Measurements from ENCODE around the gene NGFR. TPM values are rescaled to one million over a fixed set of nuclear protein-coding genes. Genes with fewer than 3 reads are reported as not detected.

The NGFR gene
- total RNA-seq, 1 donor from 2014 or later, result 4.5 TPM

- peaks cover 2% of the 10 kb centered on the region for H3K4me1 Mint-ChIP-seq (ENCODE audit: unreplicated experiment)
- H3K27ac Mint-ChIP-seq (ENCODE audit: unreplicated experiment), result no peak overlapping the region
- TF ChIP-seq CTCF (IDR thresholded peaks at IDR 0.05; ENCODE audit: unreplicated experiment), result no peak
- no peak for DNase-seq (ENCODE audit: low spot score)
- no peak overlapping the region for H3K4me3 Mint-ChIP-seq (ENCODE audit: unreplicated experiment)
- H3K27me3 Mint-ChIP-seq (ENCODE audit: unreplicated experiment), result peaks cover 4% of the 10 kb centered on the region
- H3K36me3 Mint-ChIP-seq (ENCODE audit: low read depth, unreplicated experiment), result peaks cover 5% of the 10 kb centered on the region
- no peaks in the 10 kb centered on the region for H3K9me3 Mint-ChIP-seq (ENCODE audit: unreplicated experiment)
Observed at GRCh38 chr17:49513641-49514040, 18.5 kb downstream of the NGFR start.

GRCh38 chr17:49514071-49514721 is 19.1 kb downstream of the NGFR start:
- peaks cover 5% of the 10 kb centered on the region for H3K36me3 Mint-ChIP-seq (ENCODE audit: low read depth, unreplicated experiment)
- H3K9me3 Mint-ChIP-seq (ENCODE audit: unreplicated experiment), result no peaks in the 10 kb centered on the region
- peaks cover 4% of the 10 kb centered on the region for H3K27me3 Mint-ChIP-seq (ENCODE audit: unreplicated experiment)
- no peak for TF ChIP-seq CTCF (IDR thresholded peaks at IDR 0.05; ENCODE audit: unreplicated experiment)
- no peak overlapping the region for H3K4me3 Mint-ChIP-seq (ENCODE audit: unreplicated experiment)
- DNase-seq (ENCODE audit: low spot score), result no peak
- no peak overlapping the region for H3K27ac Mint-ChIP-seq (ENCODE audit: unreplicated experiment)
- H3K4me1 Mint-ChIP-seq (ENCODE audit: unreplicated experiment), result peaks cover 2% of the 10 kb centered on the region

- peaks cover 4% of the 10 kb centered on the region for H3K27me3 Mint-ChIP-seq (ENCODE audit: unreplicated experiment)
- no peaks in the 10 kb centered on the region for H3K9me3 Mint-ChIP-seq (ENCODE audit: unreplicated experiment)
- no peak overlapping the region for H3K27ac Mint-ChIP-seq (ENCODE audit: unreplicated experiment)
- peaks cover 5% of the 10 kb centered on the region for H3K36me3 Mint-ChIP-seq (ENCODE audit: low read depth, unreplicated experiment)
- peaks cover 2% of the 10 kb centered on the region for H3K4me1 Mint-ChIP-seq (ENCODE audit: unreplicated experiment)
- DNase-seq (ENCODE audit: low spot score), result no peak
- no peak for TF ChIP-seq CTCF (IDR thresholded peaks at IDR 0.05; ENCODE audit: unreplicated experiment)
- no peak overlapping the region for H3K4me3 Mint-ChIP-seq (ENCODE audit: unreplicated experiment)
Observed at GRCh38 chr17:49515196-49515770, 20.2 kb downstream of the NGFR start.

- H3K36me3 Mint-ChIP-seq (ENCODE audit: low read depth, unreplicated experiment), result peaks cover 5% of the 10 kb centered on the region
- peaks cover 2% of the 10 kb centered on the region for H3K4me1 Mint-ChIP-seq (ENCODE audit: unreplicated experiment)
- H3K4me3 Mint-ChIP-seq (ENCODE audit: unreplicated experiment), result no peak overlapping the region
- no peaks in the 10 kb centered on the region for H3K9me3 Mint-ChIP-seq (ENCODE audit: unreplicated experiment)
- no peak overlapping the region for H3K27ac Mint-ChIP-seq (ENCODE audit: unreplicated experiment)
- no peak for DNase-seq (ENCODE audit: low spot score)
- peaks cover 4% of the 10 kb centered on the region for H3K27me3 Mint-ChIP-seq (ENCODE audit: unreplicated experiment)
- TF ChIP-seq CTCF (IDR thresholded peaks at IDR 0.05; ENCODE audit: unreplicated experiment), result no peak
Observed at GRCh38 chr17:49516180-49516579, 21.1 kb downstream of the NGFR start.

- no peak for DNase-seq (ENCODE audit: low spot score)
- H3K4me3 Mint-ChIP-seq (ENCODE audit: unreplicated experiment), result no peak overlapping the region
- no peak for TF ChIP-seq CTCF (IDR thresholded peaks at IDR 0.05; ENCODE audit: unreplicated experiment)
- peaks cover 5% of the 10 kb centered on the region for H3K27me3 Mint-ChIP-seq (ENCODE audit: unreplicated experiment)
- no peak overlapping the region for H3K27ac Mint-ChIP-seq (ENCODE audit: unreplicated experiment)
- peaks cover 2% of the 10 kb centered on the region for H3K4me1 Mint-ChIP-seq (ENCODE audit: unreplicated experiment)
- peaks cover 8% of the 10 kb centered on the region for H3K36me3 Mint-ChIP-seq (ENCODE audit: low read depth, unreplicated experiment)
- H3K9me3 Mint-ChIP-seq (ENCODE audit: unreplicated experiment), result no peaks in the 10 kb centered on the region
Observed at GRCh38 chr17:49518346-49519078, 23.4 kb downstream of the NGFR start.

All from endothelial cell (in vitro differentiated cells).